KMS-11 (cell line): ENCODE data around the gene SLC24A3.

Experiments
- H2AFZ ChIP-seq: fragments of 200-600 bp; sonication (generic); 2 replicates; pipeline ENCODE4 v1.6.1; 2016; ENCODE audit warnings: antibody characterized with exemption, mixed run types, low read depth
- H3K27ac ChIP-seq: fragments of 200-600 bp; sonication (generic); 2 replicates; pipeline ENCODE4 v1.6.1; 2016; ENCODE audit warnings: mild to moderate bottlenecking, mixed run types
- H3K27me3 ChIP-seq: fragments of 200-600 bp; sonication (generic); 2 replicates; pipeline ENCODE4 v1.6.1; 2017; ENCODE audit warnings: mild to moderate bottlenecking, low read depth, mixed run types, moderate library complexity; ENCODE audit not compliant: insufficient read depth
- H3K36me3 ChIP-seq: fragments of 200-600 bp; sonication (generic); 2 replicates; pipeline ENCODE4 v1.6.1; 2017; ENCODE audit warnings: mild to moderate bottlenecking, mixed run types; ENCODE audit not compliant: insufficient read depth
- H3K4me1 ChIP-seq: fragments of 200-600 bp; sonication (generic); 2 replicates; pipeline ENCODE4 v1.6.1; 2016; ENCODE audit warnings: mild to moderate bottlenecking, low read depth, mixed run types; ENCODE audit not compliant: poor library complexity, severe bottlenecking
- H3K4me2 ChIP-seq: fragments of 200-600 bp; sonication (generic); 2 replicates; pipeline ENCODE4 v1.7.0; 2016; ENCODE audit warnings: mild to moderate bottlenecking, mixed run types
- H3K4me3 ChIP-seq: fragments of 200-600 bp; sonication (generic); IDR thresholded peaks from 2 replicates; pipeline ENCODE4 v1.6.1; 2017; ENCODE audit warnings: low read depth, low read length, mixed read lengths; ENCODE audit not compliant: insufficient read depth
- H3K79me2 ChIP-seq: fragments of 200-600 bp; sonication (generic); 2 replicates; pipeline ENCODE4 v1.6.1; 2016; ENCODE audit warnings: low read depth, mixed run types; ENCODE audit not compliant: insufficient read depth
- H3K9ac ChIP-seq: fragments of 200-600 bp; sonication (generic); 2 replicates; pipeline ENCODE4 v1.6.1; 2016; ENCODE audit warnings: mild to moderate bottlenecking, mixed run types
- H4K20me1 ChIP-seq: fragments of 200-600 bp; sonication (generic); 2 replicates; pipeline ENCODE4 v1.6.1; 2016; ENCODE audit warnings: mild to moderate bottlenecking, mixed run types; ENCODE audit not compliant: insufficient read depth
- TF ChIP-seq, protein P1 (sequence below): fragments of 200-600 bp; sonication (generic); conservative IDR thresholded peaks from 2 replicates; pipeline ENCODE4 v1.6.1; 2017; ENCODE audit warnings: low read depth, mild to moderate bottlenecking, antibody characterized with exemption, low read length, moderate library complexity, mixed read lengths

The SLC24A3 gene

DNA sequence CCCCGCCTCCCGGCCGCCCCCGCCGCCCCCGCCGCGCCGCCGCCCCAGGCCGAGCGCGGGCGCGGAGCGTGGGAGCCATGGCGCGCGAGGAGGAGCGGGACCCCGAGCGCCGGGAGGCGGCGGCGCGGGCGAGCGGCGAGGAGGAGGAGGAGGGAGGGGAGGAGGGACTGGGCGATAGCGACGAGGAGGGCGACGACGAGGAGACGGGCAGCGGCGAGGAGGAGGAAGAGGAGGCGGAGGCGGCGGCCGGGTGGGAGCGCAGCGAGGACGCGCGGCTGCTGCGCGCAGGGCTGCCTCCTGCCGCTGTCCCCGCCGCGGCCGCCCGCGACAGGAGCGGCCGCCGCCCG lies at the start of gene SLC24A3:
Gene SLC24A3 (plus strand): TSS at position 174 of the 347 bp plus-strand sequence.
- no peak within 1 kb of the TSS for H3K9ac ChIP-seq
- H2AFZ ChIP-seq, result peak within 1 kb of the TSS; percentile 47; the same call in 1 of the 2 replicates
- no peak within 1 kb of the TSS; the same call in 1 of the 2 replicates for H3K4me2 ChIP-seq
- H3K4me3 ChIP-seq, result no peak within 1 kb of the TSS
- no peak within 1 kb of the TSS for H3K27ac ChIP-seq
- H3K4me1 ChIP-seq, result no peaks in the 10 kb centered on the region
- no peaks in the 10 kb centered on the region for H3K27me3 ChIP-seq
- no peaks in the 10 kb centered on the region for H4K20me1 ChIP-seq
- TF ChIP-seq, protein P1, sequence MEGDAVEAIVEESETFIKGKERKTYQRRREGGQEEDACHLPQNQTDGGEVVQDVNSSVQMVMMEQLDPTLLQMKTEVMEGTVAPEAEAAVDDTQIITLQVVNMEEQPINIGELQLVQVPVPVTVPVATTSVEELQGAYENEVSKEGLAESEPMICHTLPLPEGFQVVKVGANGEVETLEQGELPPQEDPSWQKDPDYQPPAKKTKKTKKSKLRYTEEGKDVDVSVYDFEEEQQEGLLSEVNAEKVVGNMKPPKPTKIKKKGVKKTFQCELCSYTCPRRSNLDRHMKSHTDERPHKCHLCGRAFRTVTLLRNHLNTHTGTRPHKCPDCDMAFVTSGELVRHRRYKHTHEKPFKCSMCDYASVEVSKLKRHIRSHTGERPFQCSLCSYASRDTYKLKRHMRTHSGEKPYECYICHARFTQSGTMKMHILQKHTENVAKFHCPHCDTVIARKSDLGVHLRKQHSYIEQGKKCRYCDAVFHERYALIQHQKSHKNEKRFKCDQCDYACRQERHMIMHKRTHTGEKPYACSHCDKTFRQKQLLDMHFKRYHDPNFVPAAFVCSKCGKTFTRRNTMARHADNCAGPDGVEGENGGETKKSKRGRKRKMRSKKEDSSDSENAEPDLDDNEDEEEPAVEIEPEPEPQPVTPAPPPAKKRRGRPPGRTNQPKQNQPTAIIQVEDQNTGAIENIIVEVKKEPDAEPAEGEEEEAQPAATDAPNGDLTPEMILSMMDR, result no peak
- H3K36me3 ChIP-seq, result no peaks in the 10 kb centered on the region
- no peaks in the 10 kb centered on the region for H3K79me2 ChIP-seq

DNA sequence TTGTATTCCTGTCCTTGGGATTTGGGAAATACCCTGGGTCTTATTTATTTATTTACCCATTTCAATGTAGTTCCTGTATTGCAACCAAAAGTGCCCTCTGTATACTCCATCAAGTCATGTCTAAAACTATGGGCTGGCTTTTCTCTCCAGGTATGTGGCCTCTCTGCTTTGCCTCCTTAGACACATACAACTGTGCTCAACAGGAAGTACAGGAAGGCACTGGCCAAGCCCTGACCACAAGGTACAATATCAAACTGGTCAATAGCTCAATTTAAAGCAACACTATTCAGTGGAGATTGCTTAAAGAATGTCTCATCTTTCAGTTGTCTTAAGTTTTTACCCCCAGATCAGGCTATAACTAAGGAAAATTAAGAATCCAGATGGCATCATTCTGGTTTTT lies 42.3 kb upstream of the SLC24A3 start:
- no peaks in the 10 kb centered on the region for H3K4me1 ChIP-seq
- H3K36me3 ChIP-seq, result no peaks in the 10 kb centered on the region
- H3K9ac ChIP-seq, result no peak overlapping the region
- H3K27me3 ChIP-seq, result no peaks in the 10 kb centered on the region
- no peak overlapping the region for H3K27ac ChIP-seq
- TF ChIP-seq, protein P1, result no peak
- H2AFZ ChIP-seq, result no peak overlapping the region
- H3K4me2 ChIP-seq, result no peak overlapping the region
- no peaks in the 10 kb centered on the region for H3K79me2 ChIP-seq
- H3K4me3 ChIP-seq, result no peak overlapping the region
- H4K20me1 ChIP-seq, result no peaks in the 10 kb centered on the region

DNA sequence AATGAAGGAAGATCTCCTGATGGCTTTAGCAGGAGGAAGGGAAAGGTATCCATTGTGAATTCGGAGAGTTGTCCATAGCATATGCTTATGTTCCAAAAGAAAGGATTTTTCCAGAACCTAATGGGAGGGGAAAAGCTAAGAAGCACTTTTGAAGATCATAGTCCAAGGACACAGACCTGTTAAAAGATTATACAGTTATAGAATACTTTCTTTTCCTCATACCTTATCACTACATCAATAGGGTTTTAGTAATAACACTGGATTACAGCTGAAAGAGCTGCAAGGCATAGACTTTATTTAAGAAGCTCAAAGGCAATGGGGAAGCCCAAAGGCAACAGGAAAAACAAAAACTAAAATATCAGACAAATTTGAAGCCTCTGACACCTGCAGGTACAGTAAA lies 39.8 kb upstream of the SLC24A3 start:
- H3K4me2 ChIP-seq, result no peak overlapping the region
- no peaks in the 10 kb centered on the region for H3K4me1 ChIP-seq
- H4K20me1 ChIP-seq, result no peaks in the 10 kb centered on the region
- H3K36me3 ChIP-seq, result no peaks in the 10 kb centered on the region
- H3K4me3 ChIP-seq, result no peak overlapping the region
- TF ChIP-seq, protein P1, result no peak
- H3K27ac ChIP-seq, result no peak overlapping the region
- H3K79me2 ChIP-seq, result no peaks in the 10 kb centered on the region
- no peak overlapping the region for H3K9ac ChIP-seq
- no peaks in the 10 kb centered on the region for H3K27me3 ChIP-seq
- no peak overlapping the region for H2AFZ ChIP-seq

DNA sequence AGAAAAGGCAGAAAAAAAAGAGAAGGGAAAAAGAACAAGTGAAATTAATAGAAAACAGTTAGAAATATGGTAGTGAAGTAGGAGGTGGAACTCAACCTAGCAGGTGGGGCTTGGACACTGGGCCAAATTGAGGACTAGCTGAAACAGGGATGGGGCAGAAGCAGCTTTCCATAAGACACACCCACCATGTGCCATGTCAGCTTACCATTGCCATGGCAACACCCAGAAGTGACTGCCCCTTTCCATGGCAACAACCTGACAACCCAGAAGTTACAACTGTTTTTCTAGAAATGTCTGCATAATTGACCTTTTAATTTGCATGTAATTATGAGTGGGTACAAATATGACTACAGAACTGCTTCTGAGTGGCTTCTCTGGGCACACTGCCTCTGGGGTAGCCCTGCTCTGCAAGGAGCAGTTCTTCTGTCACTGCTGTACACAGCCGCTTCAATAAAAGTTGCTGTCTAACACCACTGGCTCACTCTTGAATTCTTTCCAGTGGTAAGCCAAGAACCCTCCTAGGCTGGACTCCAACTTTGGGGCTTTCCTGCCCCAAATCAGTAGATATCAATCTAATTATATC lies 35.9 kb upstream of the SLC24A3 start:
- Histone ChIP-seq H3K4me1 (peaks cover 8% of the 10 kb centered on the region), H3K79me2 (no peaks in the 10 kb centered on the region), H3K36me3 (no peaks in the 10 kb centered on the region), H2AFZ (no peak overlapping the region), H3K27me3 (no peaks in the 10 kb centered on the region), H3K4me2 (no peak overlapping the region), H4K20me1 (no peaks in the 10 kb centered on the region), H3K27ac (no peak overlapping the region), H3K4me3 (no peak overlapping the region), H3K9ac (no peak overlapping the region)
- TF ChIP-seq, protein P1, result no peak
